A549 (cell line): Measurements from ENCODE around the gene SLC35G4. TPM values are rescaled to one million over a fixed set of nuclear protein-coding genes. Genes with fewer than 3 reads are reported as not detected.
A peak's percentile ranks its signal among the peaks of the same experiment; 100 is the strongest.

ENCODE experiments used
- ATAC-seq, 2 experiments: fragments of 200-7000 bp in 1 of 2; fragments of >200 bp in 1 of 2; cut with Nextera tagmentation in 1 of 2; cut with Tn5 transposase in 1 of 2; 3 replicates each; pipeline versions ENCODE4 v1.8.0 to v1.9.1; 2018 to 2020; ENCODE audit warnings: mild to moderate bottlenecking in 1 of 2, moderate library complexity in 1 of 2
- CTCF ChIA-PET: fragments of 300-600 bp; sonication (Branson Sonifier 250); formaldehyde crosslinking; extraction: SDS; loops from one replicate; lab custom pipeline; 2021; ENCODE audit warnings: antibody characterized with exemption, inconsistent platforms; lab: Yijun Ruan, JAX
- POLR2A ChIA-PET: fragments of 350-600 bp; formaldehyde crosslinking; extraction: SDS; loops from one replicate; lab custom pipeline; 2021; ENCODE audit warnings: antibody characterized with exemption, inconsistent platforms; lab: Yijun Ruan, JAX
- DNase-seq, 2 experiments: peaks; one replicate each; pipeline versions ENCODE4 v3.0.0 to v3.0.0-alpha.2; 2011 to 2016; ENCODE audit warnings: low read depth in 1 of 2, low spot score in 1 of 2
- FAIRE-seq: peaks from 2 replicates; lab custom pipeline; 2011; peaks lifted over from hg19 to GRCh38; lab: Jason Lieb, UNC
- H3K27ac ChIP-seq, 2 experiments: fragments of >200 bp; sonication (Bioruptor Twin); formaldehyde crosslinking; 3 replicates each; pipeline ENCODE4 v1.5.1; 2016 to 2017
- H3K4me1 ChIP-seq: fragments of >200 bp; sonication (Bioruptor Twin); formaldehyde crosslinking; 3 replicates; pipeline ENCODE4 v1.6.1; 2016
- H3K4me2 ChIP-seq: fragments of >200 bp; sonication (Bioruptor Twin); formaldehyde crosslinking; 3 replicates; pipeline ENCODE4 v1.6.1; 2016
- H3K4me3 ChIP-seq: fragments of >200 bp; sonication (Bioruptor Twin); formaldehyde crosslinking; 3 replicates; pipeline ENCODE4 v1.5.1; 2016
- H3K9me3 ChIP-seq: fragments of >200 bp; sonication (Bioruptor Twin); formaldehyde crosslinking; 3 replicates; pipeline ENCODE4 v1.6.1; 2016
- CBX2 ChIP-seq: fragments of 200-600 bp; sonication (generic); IDR thresholded peaks from 2 replicates; pipeline ENCODE4 v1.6.1; 2016; ENCODE audit warnings: low read depth, mild to moderate bottlenecking, borderline replicate concordance
- CHD4 ChIP-seq: fragments of 200-600 bp; sonication (generic); IDR thresholded peaks from 2 replicates; pipeline ENCODE4 v1.6.1; 2016; ENCODE audit warnings: antibody characterized with exemption, mild to moderate bottlenecking, borderline replicate concordance
- EHF ChIP-seq: fragments of 250-450 bp; sonication (Bioruptor Pico); IDR thresholded peaks from 2 replicates; pipeline ENCODE4 v1.5.0; 2020; ENCODE audit warnings: mild to moderate bottlenecking
- EP300 ChIP-seq, 2 experiments: fragments of >200 bp; sonication (Bioruptor Twin); formaldehyde crosslinking; IDR thresholded peaks; 2 replicates in 1 of 2; 3 replicates in 1 of 2; pipeline ENCODE4 v1.6.1; 2016 to 2017
- HEYL ChIP-seq: fragments of 250-450 bp; sonication (Bioruptor Pico); IDR thresholded peaks from 2 replicates; pipeline ENCODE4 v1.8.0; 2021; ENCODE audit warnings: mild to moderate bottlenecking, moderate library complexity
- KDM1A ChIP-seq: fragments of 200-600 bp; sonication (generic); IDR thresholded peaks from 2 replicates; pipeline ENCODE4 v1.6.1; 2016; ENCODE audit warnings: low read depth, mild to moderate bottlenecking
- MAFK ChIP-seq: fragments of 450-650 bp; IDR thresholded peaks from 2 replicates; pipeline ENCODE4 v1.6.1; 2014; ENCODE audit not compliant: partially characterized antibody
- MYC ChIP-seq: IDR thresholded peaks from 2 replicates; pipeline ENCODE4 v1.6.1; 2012; ENCODE audit warnings: mild to moderate bottlenecking, inconsistent platforms, low read length, improper control_type of control experiment, borderline replicate concordance
- NR3C1 ChIP-seq: fragments of >200 bp; sonication (Bioruptor Twin); formaldehyde crosslinking; IDR thresholded peaks from 3 replicates; pipeline ENCODE4 v1.6.1; 2017
- POLR2A ChIP-seq: IDR thresholded peaks from 2 replicates; pipeline ENCODE4 v1.6.1; 2012; ENCODE audit warnings: mild to moderate bottlenecking, low read length
- RAD21 ChIP-seq, 2 experiments: fragments of >200 bp in 1 of 2; sonication (Bioruptor Twin) in 1 of 2; formaldehyde crosslinking in 1 of 2; IDR thresholded peaks in 1 of 2; conservative IDR thresholded peaks in 1 of 2; 2 replicates in 1 of 2; 3 replicates in 1 of 2; pipeline ENCODE4 v1.6.1; 2012 to 2018; ENCODE audit warnings: inconsistent platforms in 1 of 2
- RCOR1 ChIP-seq: fragments of 150-350 bp; IDR thresholded peaks from 2 replicates; pipeline ENCODE4 v1.6.1; 2014; ENCODE audit warnings: antibody characterized with exemption, low read length, low read depth
- RFX5 ChIP-seq: fragments of 450-650 bp; IDR thresholded peaks from 2 replicates; pipeline ENCODE4 v1.7.1; 2014; ENCODE audit warnings: antibody characterized with exemption, mild to moderate bottlenecking, moderate library complexity
- RNF2 ChIP-seq: fragments of 200-600 bp; sonication (generic); IDR thresholded peaks from 2 replicates; pipeline ENCODE4 v1.6.1; 2016; ENCODE audit warnings: low read depth, mild to moderate bottlenecking, antibody characterized with exemption, moderate library complexity, borderline replicate concordance
- SMC3 ChIP-seq: fragments of >200 bp; sonication (Bioruptor Twin); formaldehyde crosslinking; IDR thresholded peaks from 3 replicates; pipeline ENCODE4 v1.6.1; 2018; ENCODE audit warnings: inconsistent platforms
- TP53 ChIP-seq: fragments of 250-450 bp; sonication (Bioruptor Pico); IDR thresholded peaks from 2 replicates; pipeline ENCODE4 v1.5.0; 2021; ENCODE audit warnings: mild to moderate bottlenecking, moderate library complexity
- WGBS: methylation state at CpG from one replicate; pipeline ENCODE4 v1.1.6; 2017; ENCODE audit errors: missing lambda C conversion rate; 5-methylcytosine and 5-hydroxymethylcytosine counted together
- polyA plus RNA-seq, 4 experiments: library from polyadenylated mRNA; depleted of rRNA in 3 of 4; stranded (reverse); fragments of >200 nt; fragmentation: RNase III in 1 of 4; extraction: RNeasy Plus Mini Kit Qiagen cat#74134 plus additional on column Dnase treatment in 1 of 4; gene quantifications; 2 replicates in 3 of 4; 3 replicates in 1 of 4; pipeline ENCODE4 v1.2.3, GENCODE V29; 2011 to 2017
- TF ChIP-seq, protein P1 (sequence below): fragments of 150-350 bp; IDR thresholded peaks from 2 replicates; pipeline ENCODE4 v1.6.1; 2014; ENCODE audit warnings: low read depth, mild to moderate bottlenecking, low read length
- TF ChIP-seq, protein P2 (sequence below): fragments of 250-450 bp; sonication (Bioruptor Pico); IDR thresholded peaks from 2 replicates; pipeline ENCODE4 v1.5.0; 2020; ENCODE audit warnings: low read depth, mild to moderate bottlenecking, moderate library complexity
- TF ChIP-seq, protein P3 (sequence below): fragments of 200-600 bp; sonication (generic); IDR thresholded peaks from 2 replicates; pipeline ENCODE4 v1.6.1; 2016; ENCODE audit warnings: antibody characterized with exemption, mild to moderate bottlenecking, moderate library complexity
- TF ChIP-seq, protein P4 (sequence below): fragments of >200 bp; sonication (Bioruptor Twin); formaldehyde crosslinking; IDR thresholded peaks from 3 replicates; pipeline ENCODE4 v1.5.1; 2016

The SLC35G4 gene
- polyA plus RNA-seq, 2 of the 4 experiments (the other 2 are of a cell fraction), result not detected

DNA sequence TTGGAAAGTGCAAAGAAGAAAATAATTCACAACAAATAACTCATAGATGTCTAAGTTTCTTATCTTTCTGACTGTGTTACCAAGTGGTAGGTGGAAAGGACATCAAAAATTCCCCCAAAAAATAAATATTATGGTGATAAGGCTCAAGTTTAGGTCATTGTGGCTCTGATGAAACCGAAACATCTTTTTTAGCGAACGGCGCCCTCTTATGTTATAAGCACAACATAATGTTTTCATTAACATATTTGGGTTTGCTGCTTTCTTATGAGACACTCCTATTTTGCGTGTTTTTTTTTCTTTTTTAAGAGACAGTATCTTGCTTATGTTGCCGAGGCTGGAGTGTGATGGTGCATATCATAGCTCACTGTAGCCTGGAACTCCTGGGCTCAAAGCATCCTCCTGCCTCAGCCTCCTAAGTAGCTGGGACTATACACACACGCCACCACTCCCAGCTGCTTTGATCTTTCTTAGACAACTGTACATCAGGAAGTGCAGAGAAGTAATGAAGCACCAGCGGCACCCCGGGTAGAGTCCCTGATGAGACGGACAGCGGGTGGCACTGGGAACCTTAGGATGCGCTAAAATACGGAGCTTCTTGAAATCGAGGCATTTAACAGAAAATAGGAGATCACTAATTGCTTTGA is 38.5 kb upstream of the SLC35G4 start:
- CTCF ChIA-PET, result interaction anchor here (0.7 to 2.2 kb wide), 9 partner anchors 9 to 416 kb away, joined by 3 to 10 read pairs (median 4); no protein-coding TSS in a partner anchor
- POLR2A ChIA-PET, result no interaction called here
- Histone ChIP-seq H3K4me3 (no peak overlapping the region), H3K9me3 (no peaks in the 10 kb centered on the region), H3K4me1 (no peaks in the 10 kb centered on the region), H3K27ac (no peak overlapping the region), H3K4me2 (peak overlapping the region; percentile 36; the same call in 1 of the 3 replicates)
- TF ChIP-seq EP300 (IDR thresholded peaks at IDR 0.05), result no peak
- TF ChIP-seq TP53 (CRISPR knock-in tag), result no peak
- TF ChIP-seq SMC3, result 0 out of 3 replicates have a peak, but pooled peaks have one; percentile 6
- no peak for TF ChIP-seq HEYL (CRISPR knock-in tag)
- TF ChIP-seq EHF (CRISPR knock-in tag), result no peak
- TF ChIP-seq KDM1A, result no peak
- TF ChIP-seq RCOR1, result no peak
- TF ChIP-seq CHD4, result no peak
- TF ChIP-seq, protein P1, sequence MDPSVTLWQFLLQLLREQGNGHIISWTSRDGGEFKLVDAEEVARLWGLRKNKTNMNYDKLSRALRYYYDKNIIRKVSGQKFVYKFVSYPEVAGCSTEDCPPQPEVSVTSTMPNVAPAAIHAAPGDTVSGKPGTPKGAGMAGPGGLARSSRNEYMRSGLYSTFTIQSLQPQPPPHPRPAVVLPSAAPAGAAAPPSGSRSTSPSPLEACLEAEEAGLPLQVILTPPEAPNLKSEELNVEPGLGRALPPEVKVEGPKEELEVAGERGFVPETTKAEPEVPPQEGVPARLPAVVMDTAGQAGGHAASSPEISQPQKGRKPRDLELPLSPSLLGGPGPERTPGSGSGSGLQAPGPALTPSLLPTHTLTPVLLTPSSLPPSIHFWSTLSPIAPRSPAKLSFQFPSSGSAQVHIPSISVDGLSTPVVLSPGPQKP, result no peak
- no peak for TF ChIP-seq CBX2
- TF ChIP-seq, protein P2, sequence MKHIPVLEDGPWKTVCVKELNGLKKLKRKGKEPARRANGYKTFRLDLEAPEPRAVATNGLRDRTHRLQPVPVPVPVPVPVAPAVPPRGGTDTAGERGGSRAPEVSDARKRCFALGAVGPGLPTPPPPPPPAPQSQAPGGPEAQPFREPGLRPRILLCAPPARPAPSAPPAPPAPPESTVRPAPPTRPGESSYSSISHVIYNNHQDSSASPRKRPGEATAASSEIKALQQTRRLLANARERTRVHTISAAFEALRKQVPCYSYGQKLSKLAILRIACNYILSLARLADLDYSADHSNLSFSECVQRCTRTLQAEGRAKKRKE (CRISPR knock-in tag), result no peak
- no peak for TF ChIP-seq POLR2A
- TF ChIP-seq RAD21 (conservative IDR thresholded peaks at IDR 0.05 in 1 of 2, IDR thresholded peaks at IDR 0.05 in 1 of 2), result peak; percentile 41; a peak in 4 of 5 replicates
- TF ChIP-seq, protein P3, sequence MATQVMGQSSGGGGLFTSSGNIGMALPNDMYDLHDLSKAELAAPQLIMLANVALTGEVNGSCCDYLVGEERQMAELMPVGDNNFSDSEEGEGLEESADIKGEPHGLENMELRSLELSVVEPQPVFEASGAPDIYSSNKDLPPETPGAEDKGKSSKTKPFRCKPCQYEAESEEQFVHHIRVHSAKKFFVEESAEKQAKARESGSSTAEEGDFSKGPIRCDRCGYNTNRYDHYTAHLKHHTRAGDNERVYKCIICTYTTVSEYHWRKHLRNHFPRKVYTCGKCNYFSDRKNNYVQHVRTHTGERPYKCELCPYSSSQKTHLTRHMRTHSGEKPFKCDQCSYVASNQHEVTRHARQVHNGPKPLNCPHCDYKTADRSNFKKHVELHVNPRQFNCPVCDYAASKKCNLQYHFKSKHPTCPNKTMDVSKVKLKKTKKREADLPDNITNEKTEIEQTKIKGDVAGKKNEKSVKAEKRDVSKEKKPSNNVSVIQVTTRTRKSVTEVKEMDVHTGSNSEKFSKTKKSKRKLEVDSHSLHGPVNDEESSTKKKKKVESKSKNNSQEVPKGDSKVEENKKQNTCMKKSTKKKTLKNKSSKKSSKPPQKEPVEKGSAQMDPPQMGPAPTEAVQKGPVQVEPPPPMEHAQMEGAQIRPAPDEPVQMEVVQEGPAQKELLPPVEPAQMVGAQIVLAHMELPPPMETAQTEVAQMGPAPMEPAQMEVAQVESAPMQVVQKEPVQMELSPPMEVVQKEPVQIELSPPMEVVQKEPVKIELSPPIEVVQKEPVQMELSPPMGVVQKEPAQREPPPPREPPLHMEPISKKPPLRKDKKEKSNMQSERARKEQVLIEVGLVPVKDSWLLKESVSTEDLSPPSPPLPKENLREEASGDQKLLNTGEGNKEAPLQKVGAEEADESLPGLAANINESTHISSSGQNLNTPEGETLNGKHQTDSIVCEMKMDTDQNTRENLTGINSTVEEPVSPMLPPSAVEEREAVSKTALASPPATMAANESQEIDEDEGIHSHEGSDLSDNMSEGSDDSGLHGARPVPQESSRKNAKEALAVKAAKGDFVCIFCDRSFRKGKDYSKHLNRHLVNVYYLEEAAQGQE, result no peak
- TF ChIP-seq, protein P4, sequence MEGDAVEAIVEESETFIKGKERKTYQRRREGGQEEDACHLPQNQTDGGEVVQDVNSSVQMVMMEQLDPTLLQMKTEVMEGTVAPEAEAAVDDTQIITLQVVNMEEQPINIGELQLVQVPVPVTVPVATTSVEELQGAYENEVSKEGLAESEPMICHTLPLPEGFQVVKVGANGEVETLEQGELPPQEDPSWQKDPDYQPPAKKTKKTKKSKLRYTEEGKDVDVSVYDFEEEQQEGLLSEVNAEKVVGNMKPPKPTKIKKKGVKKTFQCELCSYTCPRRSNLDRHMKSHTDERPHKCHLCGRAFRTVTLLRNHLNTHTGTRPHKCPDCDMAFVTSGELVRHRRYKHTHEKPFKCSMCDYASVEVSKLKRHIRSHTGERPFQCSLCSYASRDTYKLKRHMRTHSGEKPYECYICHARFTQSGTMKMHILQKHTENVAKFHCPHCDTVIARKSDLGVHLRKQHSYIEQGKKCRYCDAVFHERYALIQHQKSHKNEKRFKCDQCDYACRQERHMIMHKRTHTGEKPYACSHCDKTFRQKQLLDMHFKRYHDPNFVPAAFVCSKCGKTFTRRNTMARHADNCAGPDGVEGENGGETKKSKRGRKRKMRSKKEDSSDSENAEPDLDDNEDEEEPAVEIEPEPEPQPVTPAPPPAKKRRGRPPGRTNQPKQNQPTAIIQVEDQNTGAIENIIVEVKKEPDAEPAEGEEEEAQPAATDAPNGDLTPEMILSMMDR, result peak; percentile 40
- no peak for TF ChIP-seq MYC
- TF ChIP-seq RNF2, result no peak
- no peak for TF ChIP-seq RFX5
- TF ChIP-seq NR3C1, result no peak
- TF ChIP-seq MAFK, result no peak
- FAIRE-seq (no peak), ATAC-seq (peak in 1 of 2 experiments; percentile 44; a peak in 1 of 6 replicates), DNase-seq (peak in 1 of 2 experiments; percentile 21)
- whole genome bisulfite sequencing, result 27% methylated on average over 14 of the region's 14 CpGs
